Naive thymus-derived CD4-positive, alpha-beta T cell (primary cell): ENCODE measurements around the gene AP4E1. TPM values are rescaled to one million over a fixed set of nuclear protein-coding genes. Genes with fewer than 3 reads are reported as not detected.
"Not testable (repeated sequence)": the region's sequence is repeated elsewhere in the genome, so short reads cannot be mapped to it uniquely, and the experiment has no call there.

ENCODE experiments used
- ATAC-seq: fragments of 150-1000 bp; cut with Tn5 transposase; 2 replicates; pipeline ENCODE4 v1.10.0; 2021; ENCODE audit warnings: mild to moderate bottlenecking, moderate library complexity
- CTCF ChIA-PET: fragments of 350-600 bp; sonication (Branson Sonifier 250); formaldehyde crosslinking; loops from one replicate; lab custom pipeline; 2021; ENCODE audit warnings: antibody characterized with exemption; lab: Charles Lee
- POLR2A ChIA-PET: fragments of 350-600 bp; sonication (Branson Sonifier 250); formaldehyde crosslinking; loops from one replicate; lab custom pipeline; 2021; ENCODE audit warnings: antibody characterized with exemption, inconsistent platforms; lab: Charles Lee
- DNase-seq, 9 donors: peaks; one replicate each; pipeline versions ENCODE4 v3.0.0 to v3.0.0-alpha.2; 2020 to 2022; ENCODE audit warnings: mixed read lengths in 1 of 9
- H3K27ac ChIP-seq: one replicate; pipeline ENCODE4 v1.7.0; 2013; ENCODE audit warnings: mild to moderate bottlenecking, low read depth, low read length, moderate library complexity
- H3K27me3 ChIP-seq, 2 donors: one replicate each; pipeline ENCODE4 v1.7.0; 2013; ENCODE audit warnings: low read length in 2 of 2, mild to moderate bottlenecking in 2 of 2, moderate library complexity in 2 of 2; ENCODE audit not compliant: control insufficient read depth in 2 of 2, insufficient read depth in 2 of 2
- H3K36me3 ChIP-seq, 3 experiments: 1 replicate in 2 of 3; 2 replicates in 1 of 3; pipeline ENCODE4 v1.7.0; 2013; ENCODE audit warnings: low read length in 3 of 3, mild to moderate bottlenecking in 3 of 3, moderate library complexity in 1 of 3; ENCODE audit not compliant: insufficient read depth in 3 of 3, control insufficient read depth in 2 of 3
- H3K4me1 ChIP-seq, 2 donors: one replicate each; pipeline ENCODE4 v1.7.0; 2013; ENCODE audit warnings: low read length in 2 of 2, mild to moderate bottlenecking in 2 of 2, moderate library complexity in 1 of 2; ENCODE audit not compliant: control insufficient read depth in 2 of 2, insufficient read depth in 2 of 2
- H3K4me3 ChIP-seq: 2 replicates; pipeline ENCODE4 v1.7.0; 2013; ENCODE audit warnings: mild to moderate bottlenecking, low read length
- H3K9me3 ChIP-seq, 3 experiments: 1 replicate in 2 of 3; 2 replicates in 1 of 3; pipeline ENCODE4 v1.7.0; 2013; ENCODE audit warnings: low read length in 3 of 3; ENCODE audit not compliant: control insufficient read depth in 2 of 3
- H3K27ac Mint-ChIP-seq, 9 donors: one replicate each; pipeline ENCODE4 v1.8.0; 2020 to 2022; ENCODE audit warnings: mixed read lengths in 9 of 9, mild to moderate bottlenecking in 8 of 9, moderate library complexity in 5 of 9, inconsistent platforms in 2 of 9
- H3K27me3 Mint-ChIP-seq, 5 donors: one replicate each; pipeline ENCODE4 v1.8.0; 2021 to 2022; ENCODE audit warnings: mixed read lengths in 5 of 5, mild to moderate bottlenecking in 1 of 5
- H3K36me3 Mint-ChIP-seq, 5 donors: one replicate each; pipeline ENCODE4 v1.8.0; 2020 to 2022; ENCODE audit warnings: mixed read lengths in 5 of 5, mild to moderate bottlenecking in 3 of 5, inconsistent platforms in 1 of 5
- H3K4me1 Mint-ChIP-seq, 7 donors: one replicate each; pipeline ENCODE4 v1.8.0; 2020 to 2022; ENCODE audit warnings: mixed read lengths in 7 of 7, mild to moderate bottlenecking in 3 of 7, inconsistent platforms in 1 of 7
- H3K4me3 Mint-ChIP-seq, 10 donors: one replicate each; pipeline ENCODE4 v1.8.0; 2020 to 2022; ENCODE audit warnings: mild to moderate bottlenecking in 10 of 10, mixed read lengths in 10 of 10, moderate library complexity in 6 of 10, inconsistent platforms in 2 of 10
- H3K9me3 Mint-ChIP-seq, 11 donors: one replicate each; pipeline ENCODE4 v1.8.0; 2020 to 2022; ENCODE audit warnings: mixed read lengths in 11 of 11, mild to moderate bottlenecking in 4 of 11, inconsistent platforms in 1 of 11, moderate library complexity in 1 of 11
- intact Hi-C, 2 donors: fragments of 100-400 bp; cut with micrococcal nuclease; formaldehyde crosslinking; loops; one replicate each; pipeline ENCODE4 v1.15.1; 2023
- polyA plus RNA-seq, 2 donors: library from polyadenylated mRNA; unstranded; fragments of 300-500 nt; fragmentation: Illumina TruSeq; gene quantifications; one replicate each; pipeline ENCODE4 v1.2.3, GENCODE V29; 2021
- total RNA-seq, 6 experiments: library from RNA in 5 of 6; stranded (reverse) in 5 of 6; gene quantifications; 1 replicate in 5 of 6; 2 replicates in 1 of 6; pipeline ENCODE4 v1.2.3 and lab custom pipeline; 2021 to 2026

The AP4E1 gene
- total and polyA plus RNA-seq, 7 experiments from 2014 or later = 3.0 to 13.8 (median 12.4) TPM

- CTCF ChIA-PET = no interaction called here
- Histone ChIP-seq H3K4me3 (no peak overlapping the region), H3K9me3 (no peaks in the 10 kb centered on the region), H3K36me3 (no peaks in the 10 kb centered on the region), H3K27ac (no peak overlapping the region), H3K4me1 (no peaks in the 10 kb centered on the region), H3K27me3 (no peaks in the 10 kb centered on the region)
- DNase-seq (no peak), ATAC-seq (no peak)
- no peak overlapping the region for H3K27ac Mint-ChIP-seq
- H3K4me3 Mint-ChIP-seq = no peak overlapping the region
- POLR2A ChIA-PET = no interaction called here
- no peaks in the 10 kb centered on the region for H3K4me1 Mint-ChIP-seq
- peaks cover 0 to 12% (median 2%) of the 10 kb centered on the region in 11 donors for H3K9me3 Mint-ChIP-seq
- intact Hi-C loops = no loop called here
- H3K27me3 Mint-ChIP-seq = no peaks in the 10 kb centered on the region
- peaks cover 0 to 36% (median 23%) of the 10 kb centered on the region in 5 donors for H3K36me3 Mint-ChIP-seq
Observed at GRCh38 chr15:51024735-51025453, 116.4 kb downstream of the AP4E1 start.

GRCh38 chr15:51025454-51025846 is 117.0 kb downstream of the AP4E1 start:
- H3K4me3 Mint-ChIP-seq = no peak overlapping the region
- no peaks in the 10 kb centered on the region for H3K27me3 Mint-ChIP-seq
- Histone ChIP-seq H3K9me3 (no peaks in the 10 kb centered on the region), H3K4me1 (no peaks in the 10 kb centered on the region), H3K27me3 (no peaks in the 10 kb centered on the region), H3K4me3 (no peak overlapping the region), H3K27ac (no peak overlapping the region), H3K36me3 (no peaks in the 10 kb centered on the region)
- CTCF ChIA-PET = no interaction called here
- peaks cover 0 to 32% (median 19%) of the 10 kb centered on the region in 5 donors for H3K36me3 Mint-ChIP-seq
- H3K9me3 Mint-ChIP-seq = peaks cover 0 to 10% (median 0%) of the 10 kb centered on the region in 11 donors
- DNase-seq (no peak), ATAC-seq (no peak)
- intact Hi-C loops = no loop called here
- POLR2A ChIA-PET = no interaction called here
- H3K27ac Mint-ChIP-seq = no peak overlapping the region
- no peaks in the 10 kb centered on the region for H3K4me1 Mint-ChIP-seq

- ChIA-PET POLR2A (no interaction called here), CTCF (no interaction called here)
- DNase-seq (no peak), ATAC-seq (no peak)
- H3K4me1 Mint-ChIP-seq = no peaks in the 10 kb centered on the region
- no peaks in the 10 kb centered on the region for H3K9me3 ChIP-seq
- H3K27ac ChIP-seq = no peak overlapping the region
- H3K4me3 Mint-ChIP-seq = no peak overlapping the region
- H3K36me3 Mint-ChIP-seq = peaks cover 0 to 10% (median 5%) of the 10 kb centered on the region in 5 donors
- no peak overlapping the region for H3K4me3 ChIP-seq
- H3K4me1 ChIP-seq = no peaks in the 10 kb centered on the region
- intact Hi-C loops = no loop called here
- peaks cover 0 to 4% (median 0%) of the 10 kb centered on the region in 11 donors for H3K9me3 Mint-ChIP-seq
- H3K27me3 ChIP-seq = no peaks in the 10 kb centered on the region
- no peak overlapping the region for H3K27ac Mint-ChIP-seq
- H3K36me3 ChIP-seq = no peaks in the 10 kb centered on the region
- no peaks in the 10 kb centered on the region for H3K27me3 Mint-ChIP-seq
Observed at GRCh38 chr15:51030649-51031316, 122.3 kb downstream of the AP4E1 start.

GRCh38 chr15:51037474-51037873 is 129.0 kb downstream of the AP4E1 start:
- H3K4me3 ChIP-seq, H3K4me3 Mint-ChIP-seq, ATAC-seq, POLR2A ChIA-PET, H3K27me3 ChIP-seq, H3K9me3 Mint-ChIP-seq, DNase-seq, H3K27ac Mint-ChIP-seq, H3K4me1 Mint-ChIP-seq, intact Hi-C loops, H3K27me3 Mint-ChIP-seq, H3K36me3 ChIP-seq, H3K27ac ChIP-seq, H3K9me3 ChIP-seq, CTCF ChIA-PET, H3K4me1 ChIP-seq: not testable (repeated sequence)
- H3K36me3 Mint-ChIP-seq = peaks cover 0 to 15% (median 11%) of the 10 kb centered on the region in 5 donors

- Mint-ChIP-seq H3K27ac (no peak overlapping the region), H3K27me3 (peaks cover 0 to 7% (median 0%) of the 10 kb centered on the region in 5 donors), H3K36me3 (peaks cover 0 to 15% (median 11%) of the 10 kb centered on the region in 5 donors), H3K9me3 (peaks cover 0 to 10% (median 2%) of the 10 kb centered on the region in 11 donors), H3K4me1 (peaks cover 0 to 1% (median 0%) of the 10 kb centered on the region in 7 donors), H3K4me3 (no peak overlapping the region)
- Histone ChIP-seq H3K27ac (no peak overlapping the region), H3K36me3 (no peaks in the 10 kb centered on the region), H3K4me1 (no peaks in the 10 kb centered on the region), H3K9me3 (no peaks in the 10 kb centered on the region), H3K27me3 (no peaks in the 10 kb centered on the region), H3K4me3 (no peak overlapping the region)
- intact Hi-C loops = no loop called here
- ATAC-seq (no peak), DNase-seq (no peak)
- CTCF ChIA-PET = no interaction called here
- POLR2A ChIA-PET = no interaction called here
Observed at GRCh38 chr15:51038162-51038973, 129.9 kb downstream of the AP4E1 start.

GRCh38 chr15:51038974-51039319 is 130.5 kb downstream of the AP4E1 start:
- CTCF ChIA-PET = no interaction called here
- POLR2A ChIA-PET = no interaction called here

More at GRCh38 chr15:51038974-51039319, 130.5 kb downstream of the AP4E1 start:
- Mint-ChIP-seq H3K27me3 (peaks cover 0 to 11% (median 0%) of the 10 kb centered on the region in 5 donors), H3K9me3 (peaks cover 0 to 10% (median 2%) of the 10 kb centered on the region in 11 donors), H3K4me3 (no peak overlapping the region), H3K27ac (no peak overlapping the region), H3K36me3 (peaks cover 0 to 15% (median 11%) of the 10 kb centered on the region in 5 donors), H3K4me1 (peaks cover 0 to 1% (median 0%) of the 10 kb centered on the region in 7 donors)
- DNase-seq (no peak), ATAC-seq (no peak)
- no peaks in the 10 kb centered on the region for H3K36me3 ChIP-seq
- H3K4me1 ChIP-seq = no peaks in the 10 kb centered on the region
- H3K4me3 ChIP-seq = no peak overlapping the region
- intact Hi-C loops = no loop called here
- H3K9me3 ChIP-seq = no peaks in the 10 kb centered on the region
- no peak overlapping the region for H3K27ac ChIP-seq
- H3K27me3 ChIP-seq = no peaks in the 10 kb centered on the region
